ENCODE data around the gene STUM.

The STUM gene

DNA sequence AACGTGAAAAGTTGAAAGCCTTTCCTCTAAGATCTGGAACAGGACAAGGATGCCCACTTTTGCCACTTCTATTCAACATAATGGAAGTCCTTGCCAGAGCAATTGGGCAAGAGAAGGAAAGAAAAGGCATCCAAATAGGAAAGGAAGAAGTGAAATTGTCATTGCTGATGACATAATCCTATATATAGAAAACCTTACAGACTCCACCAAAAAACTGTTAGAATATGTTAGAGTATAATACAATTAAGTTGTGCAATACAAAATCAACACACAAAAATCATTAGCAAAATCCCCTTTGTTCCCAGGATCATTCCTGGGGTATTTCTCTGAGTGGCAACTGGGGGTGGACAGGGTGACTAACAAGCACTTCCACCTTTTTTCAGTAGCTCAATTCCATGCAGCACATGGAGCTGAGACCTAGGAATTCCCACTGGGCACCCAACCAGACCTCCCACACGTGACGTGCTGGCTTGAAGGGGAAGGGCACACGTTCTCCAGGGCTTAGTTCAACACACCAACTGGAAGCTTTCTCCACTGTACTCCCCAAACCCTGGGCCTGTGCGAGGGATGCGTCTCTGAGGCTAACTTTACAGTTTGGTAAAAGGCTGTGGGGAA, 9.6 kb downstream of the STUM start:
- FAIRE-seq (no peak), DNase-seq (ENCODE audit: insufficient read length, low spot score) (no peak)

DNA sequence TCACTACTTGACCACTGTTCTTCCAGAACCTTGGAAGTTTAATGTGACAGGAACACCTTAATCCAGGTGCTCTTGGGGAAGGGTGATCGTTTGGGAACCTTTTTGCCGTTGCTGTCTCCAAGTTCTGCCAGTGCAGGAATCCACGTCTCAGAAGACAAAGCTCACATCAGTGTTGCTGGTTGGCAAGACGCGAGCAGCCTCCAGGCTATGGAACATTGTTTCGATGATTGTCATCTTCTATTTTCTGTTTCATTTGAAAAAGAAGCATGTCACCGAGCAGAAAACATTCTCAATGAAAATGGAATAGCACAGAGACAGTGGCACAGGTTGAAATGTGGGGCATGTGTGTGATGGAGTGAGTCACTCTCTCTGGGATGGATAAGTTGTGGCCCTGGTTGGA, 11.7 kb downstream of the STUM start:
- no peak for FAIRE-seq
- no peak for DNase-seq (ENCODE audit: insufficient read length, low spot score)

DNA sequence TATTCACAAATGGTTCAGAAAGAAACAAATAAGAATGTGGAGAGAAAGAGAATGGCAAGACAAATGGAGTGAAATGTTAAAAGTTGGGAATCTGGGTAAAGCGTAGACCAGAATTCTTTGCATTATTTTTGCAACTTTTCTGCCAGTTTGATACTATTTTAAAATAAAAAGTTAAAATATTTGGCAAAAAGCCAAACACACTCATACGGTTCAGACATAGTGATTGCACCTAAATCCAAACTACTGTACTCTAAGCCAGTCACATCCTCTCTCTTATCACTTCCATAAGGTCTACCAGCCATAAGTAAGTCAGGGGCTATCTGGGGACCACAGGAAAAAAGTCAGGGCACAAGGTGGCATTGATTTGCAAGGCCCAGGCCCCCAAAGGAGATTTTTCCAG, 14.4 kb downstream of the STUM start:
- no peak for DNase-seq (ENCODE audit: insufficient read length, low spot score)

DNA sequence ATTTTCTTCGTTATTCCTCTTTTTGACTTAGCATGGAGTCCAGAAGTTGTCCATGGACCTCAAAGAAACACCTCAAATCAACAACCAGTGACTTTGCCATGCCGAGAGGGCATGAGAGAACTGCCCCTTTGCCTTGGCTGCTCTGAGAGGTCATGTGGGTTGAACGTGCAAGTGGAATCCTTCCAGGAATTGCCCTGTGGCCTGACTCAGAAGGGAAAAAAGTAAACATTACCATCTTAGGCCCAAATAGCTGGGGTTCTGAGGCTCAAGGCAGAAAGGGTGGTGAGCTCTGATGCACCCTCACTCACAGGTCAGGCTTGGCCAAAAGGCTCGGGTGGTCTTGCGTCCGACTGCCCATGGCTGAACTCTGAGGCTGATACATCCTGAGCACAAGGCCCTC, 15.1 kb downstream of the STUM start:
- DNase-seq (ENCODE audit: insufficient read length, low spot score) = no peak
- no peak for FAIRE-seq

More for the DNA sequence above, 14.4 kb downstream of the STUM start:
- FAIRE-seq = no peak

DNA sequence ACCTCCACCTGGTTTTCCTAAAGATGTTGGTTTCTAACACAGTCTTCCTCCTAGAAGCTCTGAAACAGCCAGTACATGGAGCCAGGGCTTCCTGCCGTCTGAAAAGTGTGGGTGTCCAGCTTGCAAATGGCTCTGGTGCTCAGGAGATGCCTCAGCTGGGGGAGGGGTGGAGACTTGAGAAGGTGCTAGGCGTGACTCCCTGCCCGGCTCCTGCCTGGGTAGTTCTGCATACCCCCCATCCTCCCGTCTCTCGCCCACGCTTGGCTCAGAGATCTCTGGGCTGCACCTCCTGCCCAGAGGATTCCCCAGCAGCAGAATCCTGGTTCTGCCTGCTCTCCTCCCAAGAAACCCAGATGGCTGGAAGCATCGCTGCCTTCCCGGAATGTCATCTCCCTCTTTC, 16.9 kb downstream of the STUM start:
- FAIRE-seq = no peak

DNA sequence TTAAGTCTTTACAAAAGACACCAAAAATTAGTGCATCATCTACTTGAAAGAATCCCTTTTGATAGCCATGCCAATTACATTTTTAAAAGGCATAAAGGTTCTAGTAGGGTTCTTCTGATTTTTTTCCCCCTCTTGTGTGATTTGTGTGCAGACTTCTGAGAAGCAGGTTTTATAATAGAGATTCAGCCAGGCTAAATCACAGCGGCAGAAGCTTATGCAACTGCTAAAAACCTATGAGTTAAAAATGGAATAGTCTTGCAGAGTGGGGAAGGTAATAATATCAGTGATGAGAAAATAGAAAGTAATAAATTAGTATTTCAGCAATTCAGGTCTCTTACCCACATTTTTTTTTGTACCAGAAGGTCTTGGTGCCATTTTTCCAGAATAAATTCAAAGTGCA, 17.7 kb downstream of the STUM start:
- FAIRE-seq = no peak
- DNase-seq (ENCODE audit: insufficient read length, low spot score) = no peak

More for the DNA sequence above, 16.9 kb downstream of the STUM start:
- DNase-seq (ENCODE audit: insufficient read length, low spot score) = no peak

DNA sequence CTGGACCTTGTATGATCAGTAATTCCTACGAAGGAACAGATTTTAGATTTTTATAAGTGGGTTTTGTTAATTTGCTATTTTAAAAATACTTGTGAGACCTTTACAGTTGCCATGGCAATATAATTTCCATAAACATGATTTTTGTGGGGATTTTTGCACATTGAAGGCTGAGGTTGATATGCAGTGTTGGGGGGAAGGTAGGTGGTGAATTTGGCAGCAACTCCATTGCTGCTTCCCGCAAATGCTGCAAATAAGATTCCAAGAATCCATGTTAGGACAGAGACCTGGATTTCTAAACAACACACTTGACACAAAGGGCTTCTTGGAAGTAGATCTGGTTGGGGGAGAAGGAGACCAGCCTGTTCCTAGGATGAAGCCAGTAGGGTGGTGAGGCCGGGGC, 18.2 kb downstream of the STUM start:
- DNase-seq (ENCODE audit: insufficient read length, low spot score) (no peak), FAIRE-seq (no peak)

DNA sequence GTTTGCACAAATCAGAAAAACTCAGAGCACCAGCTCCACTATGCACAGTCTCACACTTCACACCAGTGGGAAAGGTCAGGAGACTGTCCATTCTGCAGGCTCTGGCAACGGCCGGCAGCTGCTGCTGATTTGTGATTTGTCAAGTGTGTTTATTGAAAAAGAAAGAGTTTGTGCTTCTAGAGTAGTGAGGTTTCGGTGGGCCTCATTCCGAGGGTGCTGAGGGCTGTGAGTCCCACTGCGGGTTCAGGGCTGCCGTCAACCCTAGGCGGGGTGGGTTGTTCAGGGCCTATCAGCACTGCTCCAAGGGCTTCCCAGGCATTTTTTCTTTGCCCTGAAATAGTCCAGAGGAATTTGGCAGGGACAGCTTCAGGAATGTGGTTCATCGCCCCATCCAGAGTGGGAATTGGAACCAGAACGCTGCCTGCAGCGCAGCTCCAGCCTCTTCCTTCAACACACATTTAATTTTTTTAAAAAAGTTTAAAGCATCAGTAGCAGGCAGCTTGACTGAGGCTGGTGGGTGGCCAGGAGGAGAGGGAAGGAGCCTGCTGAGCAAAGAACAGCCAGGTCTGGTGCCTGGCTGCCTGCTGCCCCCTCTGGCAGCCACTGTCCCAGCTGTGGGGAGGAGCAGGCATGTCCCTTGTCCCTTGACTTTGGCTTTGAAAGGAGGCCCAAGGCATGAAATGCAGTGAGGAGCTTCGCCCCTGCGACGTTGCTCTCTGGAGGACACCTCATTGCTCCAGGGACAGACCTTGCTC, 19.7 kb downstream of the STUM start:
- FAIRE-seq (no peak), DNase-seq (ENCODE audit: insufficient read length, low spot score) (no peak)

DNA sequence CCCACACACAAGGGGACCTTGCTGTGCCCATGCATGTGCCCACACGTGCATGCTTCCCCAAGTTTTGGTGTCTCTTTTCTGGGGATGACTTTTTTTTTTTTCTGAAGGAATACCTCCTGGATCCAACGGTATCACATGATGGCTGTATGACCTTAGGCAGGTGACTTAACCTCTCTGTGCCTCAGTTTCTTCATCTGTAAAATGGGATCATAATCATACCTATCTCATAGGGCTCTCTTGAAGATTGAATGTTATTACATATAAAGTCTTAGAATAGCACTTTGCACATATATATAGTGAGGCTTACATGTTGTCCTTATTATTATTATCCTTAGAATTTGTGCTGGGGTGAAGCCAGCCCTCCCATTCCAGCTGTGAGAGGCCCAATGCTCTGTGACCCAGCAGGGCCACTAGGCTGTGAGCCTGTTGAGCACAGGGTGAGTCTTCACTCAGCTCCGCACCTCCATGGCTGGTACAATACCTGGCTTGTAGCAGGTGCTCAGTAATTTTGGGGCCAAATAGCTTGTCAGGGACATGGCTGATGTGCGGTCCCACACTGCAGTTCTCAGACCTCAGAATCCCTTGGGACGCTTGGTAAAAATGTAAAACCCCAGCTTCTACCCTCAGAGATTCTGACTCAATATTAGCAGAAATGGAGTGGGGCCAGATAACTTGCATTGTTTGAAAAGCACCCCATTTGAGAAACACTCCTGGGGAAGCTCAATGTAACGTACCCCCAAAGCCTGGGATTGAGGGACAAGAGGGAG, 20.6 kb downstream of the STUM start:
- FAIRE-seq (no peak), DNase-seq (ENCODE audit: insufficient read length, low spot score) (no peak)

DNA sequence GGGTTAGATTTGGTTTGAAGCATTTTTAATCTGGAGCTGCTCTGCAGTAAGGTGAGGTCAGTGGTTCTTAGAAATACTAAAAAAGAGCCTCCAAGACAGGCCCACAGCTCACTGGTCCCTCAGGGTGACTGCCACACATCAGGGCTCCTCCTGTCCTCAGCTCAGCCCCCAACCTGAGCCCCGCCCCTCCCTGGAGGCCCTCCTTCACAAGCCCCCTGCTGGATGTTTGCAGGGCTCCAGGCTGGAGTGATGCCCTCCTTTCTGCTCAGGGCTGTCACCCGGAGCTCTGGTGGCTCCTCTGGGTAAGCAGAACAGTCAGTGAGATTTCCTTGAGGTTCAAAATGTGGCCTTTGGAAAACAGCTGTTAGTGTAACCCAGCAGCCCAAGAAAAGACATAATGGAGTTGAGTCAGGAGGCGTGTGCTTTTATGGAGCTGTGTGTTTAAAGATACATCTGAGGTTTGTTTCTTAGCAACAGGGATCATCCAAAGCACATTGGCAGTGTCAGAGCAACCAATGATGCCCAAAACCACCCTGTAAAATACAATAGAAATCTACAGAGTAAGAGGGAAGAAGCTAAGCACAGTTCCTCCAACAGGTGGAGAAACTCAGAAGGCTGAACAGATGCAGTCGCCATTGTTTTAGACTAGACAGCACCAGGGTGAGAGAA, 21.4 kb downstream of the STUM start:
- DNase-seq (ENCODE audit: insufficient read length, low spot score) = peak; percentile 26

DNA sequence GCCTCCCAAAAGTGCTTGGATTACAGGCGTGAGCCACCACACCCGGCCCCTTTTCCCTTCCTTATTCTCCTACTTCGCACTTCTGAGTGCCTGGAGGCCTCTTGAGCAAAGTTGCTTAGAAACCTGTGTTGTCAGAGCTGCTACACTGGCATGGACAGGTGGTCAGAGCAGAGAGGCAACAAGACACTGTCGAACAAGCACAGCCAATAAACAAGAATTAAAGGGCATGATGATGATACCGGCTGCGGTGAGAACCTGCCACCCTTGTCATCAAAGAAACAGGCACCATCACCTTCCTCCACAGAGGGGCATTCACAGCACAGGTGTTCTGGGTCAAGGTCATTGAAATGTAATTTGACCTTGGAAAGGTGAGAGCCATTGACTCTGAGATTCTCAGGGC, 23.3 kb downstream of the STUM start:
- no peak for DNase-seq (ENCODE audit: insufficient read length, low spot score)

More for the DNA sequence above, 21.4 kb downstream of the STUM start:
- no peak for FAIRE-seq

DNA sequence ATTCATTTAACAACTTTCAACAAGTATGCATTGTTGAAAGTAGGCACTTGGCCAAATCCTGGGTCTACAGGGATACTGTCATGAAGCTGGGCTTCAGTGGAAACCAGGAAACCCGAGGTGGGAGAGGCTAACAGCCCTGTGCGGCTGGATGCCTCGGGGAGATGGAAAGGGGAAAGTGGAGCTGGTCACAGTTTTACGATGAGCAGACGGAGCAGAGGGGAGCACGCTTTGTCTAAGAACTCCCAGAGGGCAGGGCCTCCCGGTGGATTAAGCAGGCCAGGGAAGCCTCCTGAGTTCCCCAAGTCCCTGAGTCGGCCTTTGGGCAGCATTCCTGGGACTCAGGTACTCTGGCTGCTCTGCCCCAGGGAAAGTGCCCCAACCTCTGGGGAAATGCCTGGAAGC, 23.8 kb downstream of the STUM start:
- FAIRE-seq (no peak), DNase-seq (ENCODE audit: insufficient read length, low spot score) (no peak)

More for the DNA sequence above, 23.3 kb downstream of the STUM start:
- FAIRE-seq = no peak

DNA sequence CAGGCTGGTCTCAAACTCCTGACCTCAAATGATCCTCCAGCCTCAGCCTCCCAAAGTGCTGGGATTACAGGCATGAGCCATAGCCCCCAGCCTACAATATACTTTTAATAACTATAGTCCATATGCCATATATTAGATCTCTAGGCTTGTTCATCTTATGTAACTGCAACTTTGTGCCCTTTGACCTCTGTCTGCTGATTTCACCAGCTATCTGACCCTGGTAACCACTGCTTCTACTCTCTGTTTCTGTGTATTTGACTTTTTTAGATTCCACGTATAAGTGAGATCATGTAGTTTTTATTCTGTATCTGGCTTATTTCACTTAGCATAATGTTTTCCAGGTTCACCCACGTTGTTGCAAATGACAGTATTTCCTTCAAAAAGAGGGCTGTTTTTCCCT, 25.5 kb downstream of the STUM start:
- FAIRE-seq = no peak
- no peak for DNase-seq (ENCODE audit: insufficient read length, low spot score)

DNA sequence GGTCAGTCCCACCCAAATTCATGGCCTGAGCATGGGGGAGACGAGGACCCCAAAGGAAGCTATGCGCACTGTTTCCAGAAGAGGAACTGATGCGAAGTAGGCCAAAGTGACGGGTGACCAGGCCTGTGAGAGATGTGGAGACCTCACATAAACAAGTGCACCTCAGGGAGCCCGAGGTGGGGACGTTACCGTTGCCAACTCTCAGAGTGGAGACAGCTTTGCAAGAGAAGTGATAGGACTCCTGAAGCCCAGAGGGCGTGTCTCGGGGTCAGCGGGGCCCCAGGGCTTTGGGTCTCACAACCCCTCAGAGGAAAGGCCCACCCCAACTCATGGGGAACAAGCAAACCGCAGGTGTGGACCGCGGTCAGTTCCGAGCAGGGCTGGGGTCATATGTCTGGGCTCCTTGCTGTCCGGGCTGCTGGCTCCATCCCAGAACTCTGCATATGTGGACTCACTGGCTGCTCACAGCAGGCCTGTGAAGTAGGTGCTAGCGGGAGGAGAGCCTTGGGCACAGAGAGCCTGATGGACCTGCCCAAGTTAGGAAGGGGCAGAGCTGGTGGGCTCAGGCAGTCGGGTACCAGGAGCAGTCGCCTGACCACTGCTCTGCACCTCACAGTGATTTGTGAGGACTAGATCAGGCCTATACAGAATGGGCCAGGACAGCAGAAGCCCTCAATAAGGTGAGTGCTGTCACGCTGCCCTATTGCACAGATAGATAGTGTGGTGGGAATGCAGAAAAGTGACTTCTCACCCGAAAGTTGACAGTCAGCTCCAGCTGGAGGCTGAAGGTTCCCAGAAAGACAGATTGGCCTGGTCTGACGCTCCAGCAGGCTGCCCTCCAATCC, 26.2 kb downstream of the STUM start:
- DNase-seq (ENCODE audit: insufficient read length, low spot score) = no peak
- no peak for FAIRE-seq

DNA sequence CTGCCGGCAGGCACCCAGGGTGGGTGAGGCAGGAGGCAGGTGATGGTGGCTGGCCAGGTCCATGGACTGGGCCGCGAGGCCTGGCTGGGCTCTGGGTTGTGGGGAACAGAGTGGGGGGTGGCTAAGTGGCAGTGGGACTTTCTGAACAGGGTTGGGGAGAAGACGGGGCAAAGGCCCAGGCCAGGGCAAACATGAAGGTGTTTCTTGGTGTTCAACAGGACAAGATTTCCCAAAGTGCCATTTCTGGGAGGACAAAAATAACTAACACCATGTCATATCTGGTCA, 26.8 kb downstream of the STUM start:
- FAIRE-seq = no peak
- DNase-seq (ENCODE audit: insufficient read length, low spot score) = no peak

DNA sequence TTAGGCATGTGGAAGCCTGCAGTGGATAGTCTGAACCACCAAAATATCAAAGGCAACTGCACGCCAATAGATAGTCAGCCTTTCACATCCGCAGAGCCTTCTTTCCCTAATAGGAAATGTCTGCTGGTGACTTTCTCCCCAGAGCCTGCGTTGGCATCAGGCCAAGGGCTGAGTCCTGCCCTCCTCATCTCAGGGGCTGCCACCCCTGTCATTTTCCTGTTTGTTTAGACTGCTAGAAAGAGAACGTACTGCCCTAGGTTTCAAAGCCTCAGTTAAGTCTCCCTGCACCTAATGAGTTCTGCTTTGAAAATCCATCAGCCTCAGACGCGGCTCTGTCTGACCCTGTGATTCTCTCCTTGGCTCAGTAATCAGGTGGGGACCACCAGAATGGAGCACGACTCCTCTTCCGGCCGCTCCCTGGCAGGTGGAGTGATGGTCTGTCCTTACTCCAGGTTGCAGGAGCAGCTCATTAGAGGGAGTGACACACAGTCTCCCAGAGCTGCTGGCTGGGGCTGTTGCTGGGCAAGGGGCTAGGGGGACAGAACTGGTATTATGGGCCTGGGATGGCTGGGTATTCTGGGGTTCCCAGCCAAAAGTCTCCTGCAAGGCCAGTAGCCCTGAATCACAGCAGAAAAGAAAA, 27.3 kb downstream of the STUM start:
- no peak for DNase-seq (ENCODE audit: insufficient read length, low spot score)
- FAIRE-seq = no peak

DNA sequence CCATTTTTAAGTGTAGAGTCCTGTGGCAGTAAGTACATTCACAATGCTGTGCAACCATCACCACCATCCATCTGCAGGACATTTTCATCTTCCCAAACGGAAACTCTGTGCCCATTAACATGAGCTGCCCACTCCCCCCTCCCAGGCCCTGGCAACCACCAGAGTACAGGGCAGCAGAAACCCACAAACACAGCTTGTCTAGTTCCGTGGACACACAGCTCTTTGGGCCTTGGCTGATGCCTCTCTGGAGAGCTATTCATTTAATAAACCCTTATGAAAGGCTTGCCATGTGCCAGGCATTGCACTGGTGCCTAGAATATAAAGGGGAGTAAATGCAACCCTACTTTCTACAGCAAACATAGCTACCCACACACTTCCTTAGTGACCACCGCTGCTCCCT, 28.0 kb downstream of the STUM start:
- FAIRE-seq = no peak
- DNase-seq (ENCODE audit: insufficient read length, low spot score) = no peak

DNA sequence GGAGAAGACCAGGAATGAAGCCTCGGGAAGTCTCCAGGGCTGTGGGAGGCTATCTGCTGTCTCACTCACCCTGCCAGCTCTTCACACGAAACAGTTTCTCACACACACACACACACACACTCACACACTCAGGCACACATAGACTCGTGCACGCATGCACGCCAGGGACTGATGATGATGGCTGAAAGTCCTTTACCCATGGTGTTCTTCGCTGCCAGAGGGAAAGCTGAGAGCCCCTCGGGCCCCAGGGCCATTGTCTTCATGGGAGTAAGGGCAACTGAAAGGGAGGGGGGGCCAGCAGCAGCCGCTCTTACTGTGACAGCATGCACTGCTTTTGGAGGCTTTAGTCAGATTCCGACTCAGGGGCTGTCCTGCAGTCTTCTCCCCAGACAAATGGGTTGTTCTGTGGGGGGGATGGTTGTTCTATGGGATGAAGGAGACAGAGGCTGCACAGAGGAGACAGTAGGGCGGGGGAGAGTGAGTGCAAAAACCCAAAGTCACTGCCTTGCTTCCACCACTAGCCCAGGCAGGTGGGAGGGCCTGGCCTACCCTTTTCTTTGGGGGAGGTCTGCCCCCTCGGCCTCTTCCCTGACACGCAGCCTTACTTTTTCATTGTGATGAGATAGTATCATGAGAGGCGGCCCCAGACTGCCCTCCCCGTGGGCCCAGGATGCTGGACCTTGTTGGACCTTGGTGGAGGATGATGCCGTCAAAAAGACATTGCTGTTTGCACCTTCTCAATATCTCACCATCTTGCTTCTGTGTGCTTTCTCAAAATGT, 29.0 kb downstream of the STUM start:
- DNase-seq (ENCODE audit: insufficient read length, low spot score) (no peak), FAIRE-seq (no peak)

DNA sequence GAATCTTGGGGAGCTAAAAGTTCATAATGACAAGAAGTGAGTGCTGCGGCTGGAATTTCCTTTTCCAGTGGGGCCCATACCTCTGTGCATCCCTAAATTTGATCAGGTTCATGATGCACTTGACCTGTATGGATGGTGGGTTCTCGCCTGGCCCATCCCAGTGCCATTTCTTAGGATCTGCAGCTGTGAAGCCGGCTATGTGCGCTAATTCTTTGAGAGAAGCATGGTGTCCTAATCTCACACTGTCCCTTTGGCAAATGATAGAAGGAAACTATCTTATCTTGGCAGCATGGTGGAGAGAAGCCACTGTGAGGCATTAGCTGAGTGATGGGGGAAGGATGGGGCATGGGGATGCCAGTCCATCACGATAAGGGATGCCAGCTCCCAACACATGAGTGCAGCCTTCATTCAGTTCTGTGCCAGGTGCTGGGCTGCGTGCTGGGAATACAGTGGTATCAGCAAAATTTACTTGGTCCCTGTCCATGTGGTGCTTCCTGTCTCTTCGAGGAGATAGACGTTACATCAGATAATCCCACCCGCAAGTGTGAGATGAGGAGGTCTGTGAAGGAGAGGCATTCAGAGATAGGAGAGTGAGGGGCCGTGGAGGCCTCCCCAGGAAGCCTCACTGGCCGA, 30.5 kb downstream of the STUM start:
- FAIRE-seq (no peak), DNase-seq (ENCODE audit: insufficient read length, low spot score) (no peak)

Measured in GM19239 (cell line).